ENCODE measurements around the gene ZBTB11. TPM values are rescaled to one million over a fixed set of nuclear protein-coding genes. Genes with fewer than 3 reads are reported as not detected.
"Not testable (repeated sequence)": the region's sequence is repeated elsewhere in the genome, so short reads cannot be mapped to it uniquely, and the experiment has no call there.

Gene ZBTB11
- total RNA-seq, 1 donor from 2014 or later: 10.3 TPM

GRCh38 chr3:101643009-101643844, 33.7 kb downstream of the ZBTB11 start:
- no peak overlapping the region for H3K4me3 ChIP-seq
- H3K9me3 ChIP-seq (replicated peaks): no peaks in the 10 kb centered on the region
- H3K36me3 ChIP-seq: peaks cover 14% of the 10 kb centered on the region
- no peak overlapping the region for H3K27ac ChIP-seq (replicated peaks)
- no peaks in the 10 kb centered on the region for H3K4me1 ChIP-seq
- intact Hi-C loops (cut with micrococcal nuclease): no loop called here
- H3K27me3 ChIP-seq (ENCODE audit: low read depth): no peaks in the 10 kb centered on the region
- TF ChIP-seq CTCF (IDR thresholded peaks at IDR 0.05; ENCODE audit: borderline replicate concordance): no peak
- DNase-seq: no peak

- Histone ChIP-seq H3K9me3 (replicated peaks) (no peaks in the 10 kb centered on the region), H3K36me3 (peaks cover 6% of the 10 kb centered on the region), H3K27me3 (ENCODE audit: low read depth) (no peaks in the 10 kb centered on the region), H3K4me1 (no peaks in the 10 kb centered on the region), H3K27ac (replicated peaks) (no peak overlapping the region), H3K4me3 (no peak overlapping the region)
- TF ChIP-seq CTCF (IDR thresholded peaks at IDR 0.05; ENCODE audit: borderline replicate concordance): no peak
- no peak for DNase-seq
- intact Hi-C loops (cut with micrococcal nuclease): no loop called here
Measured at GRCh38 chr3:101642441-101642840, 34.5 kb downstream of the ZBTB11 start.

- H3K27me3 ChIP-seq (ENCODE audit: low read depth); intact Hi-C loops (cut with micrococcal nuclease); H3K4me3 ChIP-seq; H3K4me1 ChIP-seq; H3K27ac ChIP-seq (replicated peaks); DNase-seq; H3K9me3 ChIP-seq (replicated peaks); H3K36me3 ChIP-seq: not testable (repeated sequence)
Measured at GRCh38 chr3:101641397-101642115, 35.4 kb downstream of the ZBTB11 start.

DNA sequence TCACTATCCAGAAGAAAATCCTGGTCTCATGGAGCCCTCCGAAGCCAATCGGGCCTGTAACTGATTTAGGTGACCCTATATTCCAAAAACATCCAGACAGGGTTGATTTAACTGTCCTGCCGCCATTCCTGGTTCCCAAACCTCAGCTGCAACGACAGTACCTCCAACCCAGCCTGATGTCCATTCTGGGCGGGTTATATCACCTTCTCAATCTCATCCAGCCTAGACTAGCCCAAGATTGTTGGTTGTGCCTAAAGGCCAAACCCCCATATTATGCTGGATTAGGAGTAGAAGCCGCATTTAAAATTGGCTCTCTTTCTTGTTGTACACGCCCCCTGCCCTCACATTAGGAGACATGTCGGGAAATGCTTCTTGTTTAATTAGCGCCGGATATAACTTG, 36.7 kb downstream of the ZBTB11 start:
- H3K27ac ChIP-seq (replicated peaks): no peak overlapping the region
- intact Hi-C loops (cut with micrococcal nuclease): no loop called here
- H3K27me3 ChIP-seq (ENCODE audit: low read depth): no peaks in the 10 kb centered on the region
- DNase-seq: no peak
- no peak overlapping the region for H3K4me3 ChIP-seq
- TF ChIP-seq CTCF (IDR thresholded peaks at IDR 0.05; ENCODE audit: borderline replicate concordance): no peak
- H3K4me1 ChIP-seq: no peaks in the 10 kb centered on the region
- H3K36me3 ChIP-seq: no peaks in the 10 kb centered on the region
- H3K9me3 ChIP-seq (replicated peaks): no peaks in the 10 kb centered on the region

DNA sequence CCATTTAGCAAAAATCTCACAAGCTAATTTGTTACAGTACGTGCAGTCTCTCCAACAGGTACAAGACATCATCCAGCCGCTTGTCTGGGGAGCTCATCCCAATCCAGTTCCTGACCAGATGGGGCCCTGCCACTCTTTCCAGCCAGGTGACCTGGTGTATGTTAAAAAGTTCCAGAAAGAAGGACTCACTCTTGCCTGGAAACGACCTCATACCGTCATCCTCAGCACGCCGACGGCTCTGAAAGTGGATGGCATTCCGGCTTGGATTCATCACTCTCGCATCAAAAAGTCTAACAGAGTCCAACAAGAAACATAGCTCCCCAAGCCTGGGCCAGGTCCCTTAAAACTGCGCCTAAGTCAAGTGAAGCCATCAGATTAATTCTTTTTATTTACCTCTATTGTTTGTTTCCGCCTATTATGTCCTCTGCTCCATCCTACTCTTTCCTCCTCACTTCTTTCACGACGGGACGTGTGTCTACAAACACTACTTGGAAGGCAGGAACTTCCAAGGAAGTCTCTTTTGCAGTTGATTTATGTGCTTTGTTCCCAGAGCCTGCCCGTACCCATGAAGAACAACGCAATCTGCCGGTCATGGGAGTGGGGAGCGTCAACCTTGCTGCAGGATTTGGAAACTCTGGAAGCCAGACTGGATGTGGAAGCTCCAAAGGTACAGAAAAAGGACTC, 37.5 kb downstream of the ZBTB11 start:
- Histone ChIP-seq H3K36me3 (no peaks in the 10 kb centered on the region), H3K4me1 (no peaks in the 10 kb centered on the region), H3K4me3 (no peak overlapping the region), H3K27ac (replicated peaks) (no peak overlapping the region), H3K27me3 (ENCODE audit: low read depth) (no peaks in the 10 kb centered on the region), H3K9me3 (replicated peaks) (no peaks in the 10 kb centered on the region)
- no peak for DNase-seq
- TF ChIP-seq CTCF (IDR thresholded peaks at IDR 0.05; ENCODE audit: borderline replicate concordance): no peak
- intact Hi-C loops (cut with micrococcal nuclease): no loop called here
